ENCODE data around the gene HNF4A.
A peak's percentile ranks its signal among the peaks of the same experiment; 100 is the strongest.

Gene HNF4A

DNA sequence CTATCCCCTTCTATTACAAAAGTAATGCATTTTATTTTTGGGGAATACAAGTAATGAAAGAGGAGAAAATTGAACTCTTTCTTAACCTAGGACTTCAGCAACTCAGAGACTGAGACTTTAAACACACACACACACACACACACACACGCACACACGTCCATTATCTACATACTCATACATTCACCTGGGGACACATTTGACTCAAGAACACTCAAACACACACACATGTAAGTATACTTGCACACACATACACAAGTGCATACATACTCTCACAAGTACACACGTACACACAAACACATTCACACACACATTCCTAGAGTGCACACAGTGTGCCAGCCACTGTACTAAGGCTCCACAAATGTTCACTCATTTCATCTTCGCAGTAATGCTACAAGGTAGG is 20.8 kb upstream of the HNF4A start:
- no peak for DNase-seq (ENCODE audit: low read depth in 2 of 2)
- H3K4me3 ChIP-seq (replicated peaks in 1 of 2; ENCODE audit: low read depth in 2 of 2, low read length in 2 of 2) = no peak overlapping the region
- TF ChIP-seq, protein P1, sequence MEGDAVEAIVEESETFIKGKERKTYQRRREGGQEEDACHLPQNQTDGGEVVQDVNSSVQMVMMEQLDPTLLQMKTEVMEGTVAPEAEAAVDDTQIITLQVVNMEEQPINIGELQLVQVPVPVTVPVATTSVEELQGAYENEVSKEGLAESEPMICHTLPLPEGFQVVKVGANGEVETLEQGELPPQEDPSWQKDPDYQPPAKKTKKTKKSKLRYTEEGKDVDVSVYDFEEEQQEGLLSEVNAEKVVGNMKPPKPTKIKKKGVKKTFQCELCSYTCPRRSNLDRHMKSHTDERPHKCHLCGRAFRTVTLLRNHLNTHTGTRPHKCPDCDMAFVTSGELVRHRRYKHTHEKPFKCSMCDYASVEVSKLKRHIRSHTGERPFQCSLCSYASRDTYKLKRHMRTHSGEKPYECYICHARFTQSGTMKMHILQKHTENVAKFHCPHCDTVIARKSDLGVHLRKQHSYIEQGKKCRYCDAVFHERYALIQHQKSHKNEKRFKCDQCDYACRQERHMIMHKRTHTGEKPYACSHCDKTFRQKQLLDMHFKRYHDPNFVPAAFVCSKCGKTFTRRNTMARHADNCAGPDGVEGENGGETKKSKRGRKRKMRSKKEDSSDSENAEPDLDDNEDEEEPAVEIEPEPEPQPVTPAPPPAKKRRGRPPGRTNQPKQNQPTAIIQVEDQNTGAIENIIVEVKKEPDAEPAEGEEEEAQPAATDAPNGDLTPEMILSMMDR (IDR thresholded peaks at IDR 0.05; ENCODE audit: low read depth, low read length) = no peak

DNA sequence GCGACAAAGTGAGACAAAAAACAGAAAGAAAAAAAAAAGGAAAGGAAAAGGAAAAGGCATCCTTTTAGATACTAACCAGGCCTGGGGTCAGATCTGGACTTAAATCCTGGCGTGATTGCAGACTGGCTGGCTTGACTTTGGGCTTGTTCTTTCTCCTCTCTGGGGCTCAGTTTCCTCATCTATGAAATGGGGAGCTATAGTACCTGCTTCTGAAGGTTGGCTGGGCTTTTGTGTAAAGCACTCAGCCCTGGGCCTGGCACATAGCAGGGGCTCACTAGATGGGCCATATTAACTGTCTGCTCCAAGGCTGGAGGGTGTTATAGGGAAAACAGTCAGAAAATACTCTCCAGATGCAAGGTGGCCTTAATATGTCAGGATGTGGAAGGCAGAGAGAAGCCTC is 19.8 kb upstream of the HNF4A start:
- no peak for DNase-seq (ENCODE audit: low read depth in 2 of 2)
- TF ChIP-seq, protein P1 (IDR thresholded peaks at IDR 0.05; ENCODE audit: low read depth, low read length) = no peak

DNA sequence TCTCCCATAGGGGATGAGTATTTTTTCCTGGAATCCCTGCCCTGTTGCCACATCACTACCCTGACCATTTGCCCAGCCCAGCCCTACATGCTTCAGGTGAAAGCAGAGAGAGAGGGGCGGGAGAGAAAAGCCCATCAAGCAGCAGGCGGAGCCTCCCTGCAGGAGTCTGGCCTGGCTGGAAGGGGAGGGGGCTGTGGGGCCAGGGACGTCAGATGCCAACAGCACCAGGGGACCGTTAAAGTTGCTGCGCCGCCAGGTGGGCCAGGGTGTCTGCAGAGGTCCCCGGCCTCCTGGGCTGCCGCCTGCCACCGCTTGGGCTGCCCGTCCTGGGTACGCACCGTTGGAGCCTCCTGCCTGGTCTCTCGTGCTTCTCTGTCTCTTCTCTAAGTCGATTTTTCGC is 19.4 kb upstream of the HNF4A start:
- no peak overlapping the region for H3K4me3 ChIP-seq (replicated peaks in 1 of 2; ENCODE audit: low read depth in 2 of 2, low read length in 2 of 2)
- TF ChIP-seq, protein P1 (IDR thresholded peaks at IDR 0.05; ENCODE audit: low read depth, low read length) = no peak
- DNase-seq (ENCODE audit: low read depth in 2 of 2) = no peak

More for the DNA sequence above, 19.8 kb upstream of the HNF4A start:
- H3K4me3 ChIP-seq (replicated peaks in 1 of 2; ENCODE audit: low read depth in 2 of 2, low read length in 2 of 2) = no peak overlapping the region

GRCh38 chr20:44336725-44337380 is 18.6 kb upstream of the HNF4A start, which contains the start of gene R3HDML:
R3HDML (plus strand) TSS chr20:44337043; CDS start chr20:44337158, 115 bp downstream.
- TF ChIP-seq, protein P1 (IDR thresholded peaks at IDR 0.05; ENCODE audit: low read depth, low read length) = no peak
- H3K4me3 ChIP-seq (replicated peaks in 1 of 2; ENCODE audit: low read depth in 2 of 2, low read length in 2 of 2) = no peak within 1 kb of the TSS
- no peak for DNase-seq (ENCODE audit: low read depth in 2 of 2)

DNA sequence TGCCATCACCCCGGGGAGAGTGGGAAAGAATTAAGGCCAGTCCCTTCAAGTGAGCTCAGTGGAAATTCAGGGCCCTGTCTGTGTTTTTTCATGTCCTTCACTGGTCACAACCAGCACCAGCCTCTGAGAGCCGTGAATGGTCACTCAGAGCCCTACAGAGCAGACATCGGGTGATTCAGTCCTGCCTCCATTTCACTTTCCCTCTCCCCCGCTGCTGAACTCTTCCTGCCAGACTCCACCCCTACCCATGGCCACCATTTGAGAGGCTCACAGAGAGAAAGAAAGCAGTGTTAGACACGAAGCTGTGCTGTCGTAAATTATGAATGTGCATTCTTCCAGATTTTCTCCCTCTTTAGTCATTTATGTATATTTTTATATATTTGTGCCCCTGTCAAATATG is 13.3 kb upstream of the HNF4A start:
- DNase-seq (ENCODE audit: low read depth in 2 of 2) = peak in 1 of 2 donors; percentile 9
- no peak overlapping the region for H3K4me3 ChIP-seq (replicated peaks in 1 of 2; ENCODE audit: low read depth in 2 of 2, low read length in 2 of 2)
- TF ChIP-seq, protein P1 (IDR thresholded peaks at IDR 0.05; ENCODE audit: low read depth, low read length) = no peak

GRCh38 chr20:44343162-44343675 is 12.3 kb upstream of the HNF4A start:
- TF ChIP-seq, protein P1 (IDR thresholded peaks at IDR 0.05; ENCODE audit: low read depth, low read length) = no peak

More at GRCh38 chr20:44343162-44343675, 12.3 kb upstream of the HNF4A start:
- no peak for DNase-seq (ENCODE audit: low read depth in 2 of 2)
- H3K4me3 ChIP-seq (replicated peaks in 1 of 2; ENCODE audit: low read depth in 2 of 2, low read length in 2 of 2) = no peak overlapping the region

Measured in cardiac fibroblast (primary cell).